ENCODE results near the gene ACTMAP.

- TF ChIP-seq CTCF (conservative IDR thresholded peaks at IDR 0.05; ENCODE audit: low read length) (no peak), EZH2phosphoT487 (IDR thresholded peaks at IDR 0.05; ENCODE audit: borderline replicate concordance) (no peak)
Measured at GRCh38 chr19:40763963-40764362, 13.7 kb upstream of the ACTMAP start.

Measured in Loucy (cell line).